H9 (cell line): ENCODE measurements around the gene CEP68. TPM values are rescaled to one million over a fixed set of nuclear protein-coding genes. Genes with fewer than 3 reads are reported as not detected.
A peak's percentile ranks its signal among the peaks of the same experiment; 100 is the strongest.

Experiments
- DNase-seq: peaks from one replicate; pipeline ENCODE4 v3.0.0-alpha.2; 2017
- H2AFZ ChIP-seq: one replicate; pipeline ENCODE4 v1.6.1; 2013; ENCODE audit warnings: mild to moderate bottlenecking, low read length, control low read depth, moderate library complexity
- H2AK5ac ChIP-seq: 2 replicates; pipeline ENCODE4 v1.6.1; 2013; ENCODE audit warnings: low read length, control low read depth, mixed read lengths; ENCODE audit not compliant: insufficient read length
- H2BK120ac ChIP-seq: one replicate; pipeline ENCODE4 v1.6.1; 2013; ENCODE audit warnings: low read depth, mild to moderate bottlenecking, low read length, control low read depth, inconsistent platforms; ENCODE audit not compliant: poor library complexity, severe bottlenecking
- H2BK12ac ChIP-seq: 2 replicates; pipeline ENCODE4 v1.6.1; 2013; ENCODE audit warnings: low read length, control low read depth, mixed read lengths, low read depth; ENCODE audit not compliant: insufficient read length
- H2BK15ac ChIP-seq: 2 replicates; pipeline ENCODE4 v1.6.1; 2013; ENCODE audit warnings: low read depth, low read length, control low read depth
- H2BK20ac ChIP-seq: one replicate; pipeline ENCODE4 v1.6.1; 2013; ENCODE audit warnings: low read depth, mild to moderate bottlenecking, low read length, control low read depth, inconsistent platforms; ENCODE audit not compliant: poor library complexity, severe bottlenecking
- H2BK5ac ChIP-seq: 2 replicates; pipeline ENCODE4 v1.6.1; 2013; ENCODE audit warnings: low read length, control low read depth, mixed read lengths; ENCODE audit not compliant: insufficient read length
- H3K14ac ChIP-seq: 2 replicates; pipeline ENCODE4 v1.6.1; 2013; ENCODE audit warnings: low read length, control low read depth; ENCODE audit not compliant: insufficient read depth
- H3K18ac ChIP-seq: 2 replicates; pipeline ENCODE4 v1.6.1; 2013; ENCODE audit warnings: low read depth, mild to moderate bottlenecking, mixed read lengths, low read length, control low read depth; ENCODE audit not compliant: insufficient read length
- H3K23ac ChIP-seq: 2 replicates; pipeline ENCODE4 v1.6.1; 2013; ENCODE audit warnings: low read length, control low read depth, mixed read lengths, low read depth; ENCODE audit not compliant: insufficient read length
- H3K23me2 ChIP-seq: 2 replicates; pipeline ENCODE4 v1.6.1; 2013; ENCODE audit warnings: low read depth, mild to moderate bottlenecking, mixed read lengths, low read length, control low read depth; ENCODE audit not compliant: insufficient read length, poor library complexity, severe bottlenecking
- H3K27ac ChIP-seq: 2 replicates; pipeline ENCODE4 v1.5.1; 2013; ENCODE audit warnings: low read length, control low read depth, mixed read lengths, low read depth; ENCODE audit not compliant: insufficient read length
- H3K27me3 ChIP-seq: 2 replicates; pipeline ENCODE4 v1.6.1; 2013; ENCODE audit warnings: low read length, control low read depth, inconsistent platforms; ENCODE audit not compliant: insufficient read depth
- H3K4ac ChIP-seq: 2 replicates; pipeline ENCODE4 v1.6.1; 2013; ENCODE audit warnings: low read depth, mild to moderate bottlenecking, control low read depth, inconsistent platforms, low read length, moderate library complexity
- H3K4me1 ChIP-seq: 2 replicates; pipeline ENCODE4 v1.6.1; 2013; ENCODE audit warnings: low read length, control low read depth, inconsistent platforms; ENCODE audit not compliant: insufficient read depth
- H3K4me2 ChIP-seq: 2 replicates; pipeline ENCODE4 v1.6.1; 2013; ENCODE audit warnings: low read length, control low read depth, mixed read lengths; ENCODE audit not compliant: insufficient read length, insufficient read depth
- H3K56ac ChIP-seq: 2 replicates; pipeline ENCODE4 v1.6.1; 2013; ENCODE audit warnings: low read depth, mild to moderate bottlenecking, mixed read lengths, low read length, control low read depth; ENCODE audit not compliant: insufficient read length
- H3K79me1 ChIP-seq: 2 replicates; pipeline ENCODE4 v1.6.1; 2013; ENCODE audit warnings: low read depth, mild to moderate bottlenecking, moderate library complexity, low read length, control low read depth, inconsistent platforms; ENCODE audit not compliant: insufficient read depth, poor library complexity, severe bottlenecking
- H3K79me2 ChIP-seq: 2 replicates; pipeline ENCODE4 v1.6.1; 2013; ENCODE audit warnings: low read length, control low read depth, inconsistent platforms; ENCODE audit not compliant: insufficient read depth
- H3K9ac ChIP-seq: 2 replicates; pipeline ENCODE4 v1.6.1; 2013; ENCODE audit warnings: low read length, control low read depth, mixed read lengths; ENCODE audit not compliant: insufficient read length; ENCODE audit errors: extremely low read depth
- H3K9me3 ChIP-seq: one replicate; pipeline ENCODE4 v1.6.1; 2013; ENCODE audit warnings: low read depth, low read length, inconsistent platforms; ENCODE audit not compliant: control insufficient read depth
- H3T11ph ChIP-seq: one replicate; pipeline ENCODE4 v1.6.1; 2013; ENCODE audit warnings: mild to moderate bottlenecking, low read length, control low read depth, inconsistent platforms
- H4K20me1 ChIP-seq: one replicate; pipeline ENCODE4 v1.6.1; 2013; ENCODE audit not compliant: control insufficient read depth, insufficient read length, insufficient read depth
- H4K5ac ChIP-seq: 2 replicates; pipeline ENCODE4 v1.6.1; 2013; ENCODE audit warnings: low read depth, mild to moderate bottlenecking, mixed read lengths, low read length, control low read depth; ENCODE audit not compliant: insufficient read length
- H4K8ac ChIP-seq: replicated peaks from 2 replicates; pipeline ENCODE4 v1.6.1; 2013; ENCODE audit warnings: low read length, control low read depth, mixed read lengths, low read depth; ENCODE audit not compliant: insufficient read length
- H4K91ac ChIP-seq: 2 replicates; pipeline ENCODE4 v1.6.1; 2013; ENCODE audit warnings: low read depth, mild to moderate bottlenecking, moderate library complexity, mixed read lengths, low read length, control low read depth; ENCODE audit not compliant: insufficient read length
- H3K27ac Mint-ChIP-seq, 3 experiments: 2 replicates in 2 of 3; 3 replicates in 1 of 3; pipeline ENCODE4 v1.8.0; 2020 to 2021; ENCODE audit warnings: mixed read lengths in 3 of 3, mild to moderate bottlenecking in 1 of 3, moderate library complexity in 1 of 3
- H3K27me3 Mint-ChIP-seq: 2 replicates; pipeline ENCODE4 v1.8.0; 2021; ENCODE audit warnings: low read depth, mild to moderate bottlenecking, moderate library complexity, mixed read lengths
- H3K36me3 Mint-ChIP-seq, 3 experiments: 2 replicates in 2 of 3; 3 replicates in 1 of 3; pipeline ENCODE4 v1.8.0; 2020 to 2021; ENCODE audit warnings: low read depth in 3 of 3, mixed read lengths in 3 of 3; ENCODE audit not compliant: insufficient read depth in 1 of 3
- H3K4me1 Mint-ChIP-seq, 2 experiments: 2 replicates each; pipeline ENCODE4 v1.8.0; 2020; ENCODE audit warnings: mixed read lengths in 2 of 2
- H3K4me3 Mint-ChIP-seq, 2 experiments: 2 replicates in 1 of 2; 3 replicates in 1 of 2; pipeline ENCODE4 v1.8.0; 2020 to 2021; ENCODE audit warnings: mild to moderate bottlenecking in 2 of 2, mixed read lengths in 2 of 2, moderate library complexity in 1 of 2
- H3K9me3 Mint-ChIP-seq, 2 experiments: 2 replicates in 1 of 2; 3 replicates in 1 of 2; pipeline ENCODE4 v1.8.0; 2020; ENCODE audit warnings: mild to moderate bottlenecking in 2 of 2, mixed read lengths in 2 of 2, moderate library complexity in 1 of 2
- WGBS: extraction: QIAGEN DNeasy Blood & Tissue Kit; methylation state at CpG from one replicate; pipeline ENCODE4 v1.1.7; 2013; ENCODE audit warnings: missing lambda C conversion rate, low lambda C conversion rate, mixed read lengths; ENCODE audit not compliant: insufficient read length; ENCODE audit errors: extremely low coverage; 5-methylcytosine and 5-hydroxymethylcytosine counted together
- total RNA-seq: library from RNA; stranded (reverse); gene quantifications from 2 replicates; pipeline ENCODE4 v1.2.1, GENCODE V29; 2021
- TF ChIP-seq, protein P1 (sequence below): fragments of 200-600 bp; sonication (generic); conservative IDR thresholded peaks from 3 replicates; pipeline ENCODE4 v1.8.0; 2021; ENCODE audit warnings: antibody characterized with exemption, mild to moderate bottlenecking

Gene CEP68
- total RNA-seq, 1 experiment from 2014 or later = 20.2 TPM

DNA sequence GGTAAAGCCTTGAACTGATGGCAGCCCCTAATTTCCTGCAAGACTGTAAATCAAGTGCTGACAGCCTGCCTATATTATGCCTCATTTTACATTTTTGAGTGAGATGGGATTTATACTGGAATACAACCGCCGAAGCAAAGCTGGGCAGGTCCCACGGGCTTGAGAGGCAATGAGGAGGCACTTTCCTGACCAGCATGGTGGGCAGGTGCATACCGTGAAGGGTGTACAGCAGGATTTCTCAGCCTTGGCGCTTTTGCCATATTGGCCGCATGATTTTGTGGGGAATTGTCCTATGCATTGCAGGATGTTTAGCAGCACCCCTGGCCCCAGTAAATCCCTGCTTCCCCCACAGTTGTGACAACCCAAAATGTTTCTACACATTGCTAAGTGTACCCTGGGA lies 22.8 kb downstream of the CEP68 start:
- no peaks in the 10 kb centered on the region for H3K27me3 Mint-ChIP-seq
- Histone ChIP-seq H3K23me2 (no peaks in the 10 kb centered on the region), H3K9me3 (no peaks in the 10 kb centered on the region), H2BK15ac (no peak overlapping the region), H2BK5ac (no peak overlapping the region), H2BK12ac (no peak overlapping the region), H3T11ph (no peak overlapping the region), H4K8ac (no peak overlapping the region), H3K4me2 (no peak overlapping the region), H4K91ac (no peak overlapping the region), H2BK120ac (no peak overlapping the region), H2AFZ (no peak overlapping the region), H4K5ac (no peak overlapping the region), H3K18ac (no peak overlapping the region), H3K79me2 (no peaks in the 10 kb centered on the region), H3K56ac (no peak overlapping the region), H2AK5ac (no peak overlapping the region), H2BK20ac (no peak overlapping the region), H3K4ac (no peak overlapping the region), H4K20me1 (no peaks in the 10 kb centered on the region), H3K14ac (no peak overlapping the region; the same call in 1 of the 2 replicates), H3K27ac (no peak overlapping the region), H3K9ac (no peak overlapping the region), H3K23ac (no peak overlapping the region), H3K79me1 (no peaks in the 10 kb centered on the region), H3K4me1 (peaks cover 10% of the 10 kb centered on the region; the same call in 1 of the 2 replicates), H3K27me3 (no peaks in the 10 kb centered on the region)
- peak overlapping the region in 1 of 3 experiments; percentile 59; a peak in 1 of 7 replicates for H3K27ac Mint-ChIP-seq
- WGBS = no CpG with 5 or more reads among the region's 6 CpGs
- DNase-seq = no peak
- no peaks in the 10 kb centered on the region for H3K9me3 Mint-ChIP-seq
- H3K4me1 Mint-ChIP-seq = peaks cover 25 to 27% of the 10 kb centered on the region in 2 experiments
- TF ChIP-seq, protein P1, sequence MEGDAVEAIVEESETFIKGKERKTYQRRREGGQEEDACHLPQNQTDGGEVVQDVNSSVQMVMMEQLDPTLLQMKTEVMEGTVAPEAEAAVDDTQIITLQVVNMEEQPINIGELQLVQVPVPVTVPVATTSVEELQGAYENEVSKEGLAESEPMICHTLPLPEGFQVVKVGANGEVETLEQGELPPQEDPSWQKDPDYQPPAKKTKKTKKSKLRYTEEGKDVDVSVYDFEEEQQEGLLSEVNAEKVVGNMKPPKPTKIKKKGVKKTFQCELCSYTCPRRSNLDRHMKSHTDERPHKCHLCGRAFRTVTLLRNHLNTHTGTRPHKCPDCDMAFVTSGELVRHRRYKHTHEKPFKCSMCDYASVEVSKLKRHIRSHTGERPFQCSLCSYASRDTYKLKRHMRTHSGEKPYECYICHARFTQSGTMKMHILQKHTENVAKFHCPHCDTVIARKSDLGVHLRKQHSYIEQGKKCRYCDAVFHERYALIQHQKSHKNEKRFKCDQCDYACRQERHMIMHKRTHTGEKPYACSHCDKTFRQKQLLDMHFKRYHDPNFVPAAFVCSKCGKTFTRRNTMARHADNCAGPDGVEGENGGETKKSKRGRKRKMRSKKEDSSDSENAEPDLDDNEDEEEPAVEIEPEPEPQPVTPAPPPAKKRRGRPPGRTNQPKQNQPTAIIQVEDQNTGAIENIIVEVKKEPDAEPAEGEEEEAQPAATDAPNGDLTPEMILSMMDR = no peak
- H3K4me3 Mint-ChIP-seq = no peak overlapping the region
- peaks cover 10 to 63% (median 57%) of the 10 kb centered on the region in 3 experiments for H3K36me3 Mint-ChIP-seq
